ENCODE data around the gene ADIPOR2. TPM values are rescaled to one million over a fixed set of nuclear protein-coding genes. Genes with fewer than 3 reads are reported as not detected.

ADIPOR2 gene
- total RNA-seq, 1 experiment from 2014 or later = 58.5 TPM

GRCh38 chr12:1795221-1795784 is 104.4 kb downstream of the ADIPOR2 start:
- intact Hi-C loops (cut with micrococcal nuclease) = loop anchor here (5.0 kb wide), 1 partner anchor 487 kb away; no protein-coding TSS in a partner anchor
- Mint-ChIP-seq H3K27ac (ENCODE audit: low read depth, unreplicated experiment) (no peak overlapping the region), H3K4me3 (ENCODE audit: unreplicated experiment) (peak overlapping the region; percentile 74)

GRCh38 chr12:1795785-1796514 is 105.1 kb downstream of the ADIPOR2 start:
- Mint-ChIP-seq H3K4me1 (ENCODE audit: insufficient read depth, unreplicated experiment) (peaks cover 11% of the 10 kb centered on the region), H3K27ac (ENCODE audit: low read depth, unreplicated experiment) (no peak overlapping the region), H3K4me3 (ENCODE audit: unreplicated experiment) (peak overlapping the region; percentile 74), H3K9me3 (ENCODE audit: unreplicated experiment) (no peaks in the 10 kb centered on the region), H3K27me3 (ENCODE audit: insufficient read depth, unreplicated experiment) (no peaks in the 10 kb centered on the region), H3K36me3 (ENCODE audit: insufficient read depth, unreplicated experiment) (peaks cover 13% of the 10 kb centered on the region)
- BruUV-seq (replicated peaks) = no TSS peak
- intact Hi-C loops (cut with micrococcal nuclease) = loop anchor here (1.0 to 5.0 kb wide), 3 partner anchors 144 to 486 kb away; no protein-coding TSS in a partner anchor
- POLR2A ChIA-PET = interaction anchor here (1.0 to 2.7 kb wide), 3 partner anchors 104 to 254 kb away, joined by 3 to 16 read pairs (median 3); no protein-coding TSS in a partner anchor
- peak; percentile 84 for DNase-seq (ENCODE audit: unreplicated experiment)
- CTCF ChIA-PET = interaction anchor here (0.6 to 14.0 kb wide), 13 partner anchors 8 to 236 kb away, joined by 3 to 341 read pairs (median 4); no protein-coding TSS in a partner anchor
- TF ChIP-seq CTCF (IDR thresholded peaks at IDR 0.05; ENCODE audit: unreplicated experiment) = peak; percentile 92

More at GRCh38 chr12:1795221-1795784, 104.4 kb downstream of the ADIPOR2 start:
- DNase-seq (ENCODE audit: unreplicated experiment) = no peak
- no peak for TF ChIP-seq CTCF (IDR thresholded peaks at IDR 0.05; ENCODE audit: unreplicated experiment)
- Mint-ChIP-seq H3K4me1 (ENCODE audit: insufficient read depth, unreplicated experiment) (peaks cover 14% of the 10 kb centered on the region), H3K36me3 (ENCODE audit: insufficient read depth, unreplicated experiment) (peaks cover 16% of the 10 kb centered on the region), H3K27me3 (ENCODE audit: insufficient read depth, unreplicated experiment) (no peaks in the 10 kb centered on the region), H3K9me3 (ENCODE audit: unreplicated experiment) (no peaks in the 10 kb centered on the region)
- no TSS peak for BruUV-seq (replicated peaks)
- CTCF ChIA-PET = interaction anchor here (0.6 to 14.0 kb wide), 17 partner anchors 9 to 239 kb away, joined by 3 to 341 read pairs (median 3); no protein-coding TSS in a partner anchor
- POLR2A ChIA-PET = interaction anchor here (1.0 to 2.7 kb wide), 3 partner anchors 104 to 255 kb away, joined by 3 to 16 read pairs (median 3); no protein-coding TSS in a partner anchor

- Mint-ChIP-seq H3K4me1 (ENCODE audit: insufficient read depth, unreplicated experiment) (peaks cover 6% of the 10 kb centered on the region), H3K9me3 (ENCODE audit: unreplicated experiment) (no peaks in the 10 kb centered on the region), H3K27me3 (ENCODE audit: insufficient read depth, unreplicated experiment) (no peaks in the 10 kb centered on the region), H3K27ac (ENCODE audit: low read depth, unreplicated experiment) (no peak overlapping the region), H3K36me3 (ENCODE audit: insufficient read depth, unreplicated experiment) (peaks cover 7% of the 10 kb centered on the region), H3K4me3 (ENCODE audit: unreplicated experiment) (peak overlapping the region; percentile 74)
- no peak for TF ChIP-seq CTCF (IDR thresholded peaks at IDR 0.05; ENCODE audit: unreplicated experiment)
- intact Hi-C loops (cut with micrococcal nuclease) = loop anchor here (1.0 to 5.0 kb wide), 3 partner anchors 144 to 486 kb away; no protein-coding TSS in a partner anchor
- no TSS peak for BruUV-seq (replicated peaks)
- no peak for DNase-seq (ENCODE audit: unreplicated experiment)
- CTCF ChIA-PET = interaction anchor here (1.0 to 14.0 kb wide), 4 partner anchors 143 to 235 kb away, joined by 3 to 341 read pairs (median 73); no protein-coding TSS in a partner anchor
- POLR2A ChIA-PET = interaction anchor here (2.7 kb wide), 1 partner anchor 143 kb away, joined by 16 read pairs; no protein-coding TSS in a partner anchor
Observed at GRCh38 chr12:1796515-1797010, 105.7 kb downstream of the ADIPOR2 start.
